HG02763 (cell line): ENCODE measurements around the gene VAMP7.
"Not testable (repeated sequence)": the region's sequence is repeated elsewhere in the genome, so short reads cannot be mapped to it uniquely, and the experiment has no call there.

Source experiments
- ATAC-seq: cut with Tn5 transposase; IDR thresholded peaks from one replicate; pipeline ENCODE4 v1.9.1; 2021; ENCODE audit warnings: mild to moderate bottlenecking, moderate library complexity; ENCODE audit not compliant: unreplicated experiment

Gene VAMP7

DNA sequence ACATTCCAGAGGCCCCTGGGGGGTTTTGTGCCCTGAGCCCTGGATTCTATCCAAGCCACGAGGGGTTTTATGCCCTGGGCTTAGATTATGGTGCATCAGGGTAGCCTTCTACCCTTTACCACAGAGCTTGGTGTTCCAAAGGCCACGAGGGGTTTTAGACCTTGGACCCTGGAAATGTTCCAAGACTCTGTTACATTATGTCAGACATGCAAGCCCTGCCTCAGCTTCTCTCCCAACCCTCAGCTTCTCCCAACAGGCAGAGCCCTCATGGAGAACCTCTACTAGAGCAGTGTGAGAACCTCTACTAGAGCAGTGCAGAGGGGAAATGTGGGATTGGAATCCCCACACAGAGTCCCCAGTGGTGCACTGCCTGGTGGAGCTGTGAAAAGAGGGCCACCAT, 105.8 kb downstream of the VAMP7 start:
- ATAC-seq = not testable (repeated sequence)

DNA sequence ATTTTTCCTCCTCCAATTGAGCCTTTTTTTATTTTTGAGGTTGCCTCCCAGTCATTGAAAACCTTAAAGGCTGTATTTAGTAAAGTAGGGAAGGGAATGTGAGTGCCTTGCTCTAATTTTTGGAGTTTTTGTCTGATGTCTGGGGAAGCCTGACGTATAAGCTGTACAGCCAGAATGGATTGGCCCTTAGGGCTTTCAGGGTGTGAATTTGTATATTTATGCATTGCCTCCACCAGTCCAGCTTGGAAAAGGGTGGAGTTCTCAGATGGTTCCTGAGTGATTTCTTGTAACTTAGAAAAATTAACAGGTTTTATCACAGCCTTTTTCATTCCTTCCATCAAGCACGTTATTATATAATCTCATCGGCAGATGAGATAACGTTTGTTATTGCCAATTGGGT, 107.7 kb downstream of the VAMP7 start:
- ATAC-seq = no peak
